AG10803 (cell line): Measurements from ENCODE around the gene KLHL18.

ENCODE experiments used
- DNase-seq: peaks from one replicate; pipeline ENCODE4 v3.0.0; 2010; ENCODE audit warnings: low read depth
- H3K4me3 ChIP-seq: 2 replicates; pipeline ENCODE4 v1.5.1; 2011; ENCODE audit warnings: mild to moderate bottlenecking, low read length, control low read depth
- CTCF ChIP-seq: conservative IDR thresholded peaks from 2 replicates; pipeline ENCODE4 v1.5.1; 2011; ENCODE audit warnings: mild to moderate bottlenecking, low read length, control low read depth, inconsistent platforms

Gene KLHL18

DNA sequence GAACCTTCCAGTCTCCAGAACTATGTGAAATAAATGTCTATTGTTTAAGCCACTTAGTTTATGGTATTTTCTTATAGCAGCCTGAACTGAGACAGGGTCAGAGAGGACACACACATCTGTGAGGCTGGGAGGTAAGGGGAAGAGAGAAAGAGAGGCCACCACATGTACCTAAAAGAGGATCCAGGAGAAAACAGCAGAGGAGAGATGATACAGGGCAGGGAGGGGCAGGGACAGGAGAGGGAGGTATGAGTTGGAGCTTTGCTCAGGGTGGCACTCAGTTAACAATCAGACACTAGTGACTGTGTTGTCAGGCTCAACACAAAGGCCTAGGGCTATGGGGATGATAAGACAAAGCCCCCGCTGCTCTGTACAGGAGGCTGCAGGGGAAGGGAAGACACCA lies 17.7 kb upstream of the KLHL18 start:
- DNase-seq: no peak
- no peak overlapping the region for H3K4me3 ChIP-seq
- no peak for TF ChIP-seq CTCF

GRCh38 chr3:47265725-47266428 lies 16.9 kb upstream of the KLHL18 start:
- no peak overlapping the region for H3K4me3 ChIP-seq
- DNase-seq: no peak
- no peak for TF ChIP-seq CTCF

- no peak for TF ChIP-seq CTCF
- peak; percentile 93 for DNase-seq
- no peak overlapping the region for H3K4me3 ChIP-seq
Observed at GRCh38 chr3:47266709-47267489, 15.8 kb upstream of the KLHL18 start.

DNA sequence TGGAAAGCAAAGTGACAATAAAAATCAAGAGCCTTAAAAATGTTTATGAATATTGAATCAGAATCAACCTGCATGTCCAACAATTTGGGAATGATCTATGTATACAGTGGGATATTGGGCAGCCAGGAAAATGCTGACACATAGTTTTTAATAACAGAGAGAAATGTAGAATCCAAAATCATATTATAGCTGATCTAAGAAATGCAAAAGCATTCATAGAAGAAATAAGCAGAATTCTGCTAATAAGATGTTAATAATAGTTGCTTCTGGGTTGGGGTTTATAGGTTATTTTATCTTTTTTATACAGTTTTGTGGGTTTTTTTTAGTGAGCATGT lies 15.3 kb upstream of the KLHL18 start:
- no peak for TF ChIP-seq CTCF
- H3K4me3 ChIP-seq: no peak overlapping the region

DNA sequence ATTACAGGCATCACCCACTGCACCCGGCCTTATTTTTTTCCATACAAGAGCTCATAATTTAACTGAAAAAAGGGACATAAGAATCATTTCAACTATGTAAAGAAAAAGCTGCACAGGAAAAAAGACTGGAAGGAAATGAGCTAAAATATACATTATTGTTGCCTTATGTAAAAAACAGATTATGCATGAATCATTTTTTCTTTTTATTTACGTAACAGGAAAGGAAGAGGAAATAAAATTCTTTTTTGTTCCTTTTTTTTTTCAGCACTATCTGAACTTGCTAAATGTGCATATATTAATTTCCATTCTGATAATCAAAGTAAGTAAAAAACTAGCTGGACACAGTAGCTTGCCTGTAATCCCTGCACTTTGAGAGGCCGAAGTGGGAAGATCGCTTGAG lies 12.2 kb upstream of the KLHL18 start:
- no peak overlapping the region for H3K4me3 ChIP-seq
- DNase-seq: no peak
- no peak for TF ChIP-seq CTCF

More for the DNA sequence above, 15.3 kb upstream of the KLHL18 start:
- DNase-seq: no peak

DNA sequence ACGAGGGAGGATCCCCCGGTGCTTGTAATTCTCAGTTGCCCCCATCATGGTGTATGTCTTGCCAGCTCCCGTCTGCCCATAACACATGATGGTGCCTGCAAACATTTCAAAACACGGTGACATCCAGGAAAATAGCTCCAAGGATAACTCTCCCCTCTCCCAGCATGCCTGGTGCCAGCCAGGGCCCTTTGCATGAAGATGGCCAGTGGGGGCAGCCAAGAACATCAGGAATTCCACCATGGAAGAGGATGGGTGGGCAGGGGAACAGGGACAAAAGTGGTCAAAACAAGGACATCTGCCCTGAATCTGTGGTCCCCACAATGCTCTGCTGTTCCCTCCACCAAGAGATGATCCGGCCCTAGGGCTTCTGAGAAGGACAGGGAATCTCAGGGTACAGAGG lies 9.2 kb upstream of the KLHL18 start:
- DNase-seq: no peak
- TF ChIP-seq CTCF: no peak
- no peak overlapping the region for H3K4me3 ChIP-seq

DNA sequence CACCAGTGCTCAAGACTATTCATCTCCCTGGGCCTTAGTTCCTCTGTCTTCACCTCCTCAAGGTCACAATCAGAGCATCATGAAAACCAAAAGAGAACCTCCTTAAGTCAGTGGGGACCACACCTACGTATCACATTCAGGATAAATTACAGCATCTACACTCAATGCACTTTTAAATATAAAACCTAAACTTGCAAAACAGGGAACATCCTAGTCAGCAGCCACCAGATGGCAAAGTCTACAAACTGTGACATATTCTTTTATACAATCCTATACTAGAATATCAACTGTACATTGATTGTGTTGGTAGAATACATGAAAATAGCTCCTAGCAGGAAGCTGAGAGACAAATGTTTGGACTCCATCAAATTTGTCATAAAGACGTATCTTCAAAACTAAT lies 8.1 kb upstream of the KLHL18 start:
- no peak for TF ChIP-seq CTCF
- no peak overlapping the region for H3K4me3 ChIP-seq
- no peak for DNase-seq
